HG02852 (cell line): ENCODE data around the gene C19orf53.

Experiments used
- ATAC-seq: cut with Tn5 transposase; IDR thresholded peaks from one replicate; pipeline ENCODE4 v1.9.1; 2021; ENCODE audit warnings: mild to moderate bottlenecking, moderate library complexity; ENCODE audit not compliant: unreplicated experiment

The C19orf53 gene

DNA sequence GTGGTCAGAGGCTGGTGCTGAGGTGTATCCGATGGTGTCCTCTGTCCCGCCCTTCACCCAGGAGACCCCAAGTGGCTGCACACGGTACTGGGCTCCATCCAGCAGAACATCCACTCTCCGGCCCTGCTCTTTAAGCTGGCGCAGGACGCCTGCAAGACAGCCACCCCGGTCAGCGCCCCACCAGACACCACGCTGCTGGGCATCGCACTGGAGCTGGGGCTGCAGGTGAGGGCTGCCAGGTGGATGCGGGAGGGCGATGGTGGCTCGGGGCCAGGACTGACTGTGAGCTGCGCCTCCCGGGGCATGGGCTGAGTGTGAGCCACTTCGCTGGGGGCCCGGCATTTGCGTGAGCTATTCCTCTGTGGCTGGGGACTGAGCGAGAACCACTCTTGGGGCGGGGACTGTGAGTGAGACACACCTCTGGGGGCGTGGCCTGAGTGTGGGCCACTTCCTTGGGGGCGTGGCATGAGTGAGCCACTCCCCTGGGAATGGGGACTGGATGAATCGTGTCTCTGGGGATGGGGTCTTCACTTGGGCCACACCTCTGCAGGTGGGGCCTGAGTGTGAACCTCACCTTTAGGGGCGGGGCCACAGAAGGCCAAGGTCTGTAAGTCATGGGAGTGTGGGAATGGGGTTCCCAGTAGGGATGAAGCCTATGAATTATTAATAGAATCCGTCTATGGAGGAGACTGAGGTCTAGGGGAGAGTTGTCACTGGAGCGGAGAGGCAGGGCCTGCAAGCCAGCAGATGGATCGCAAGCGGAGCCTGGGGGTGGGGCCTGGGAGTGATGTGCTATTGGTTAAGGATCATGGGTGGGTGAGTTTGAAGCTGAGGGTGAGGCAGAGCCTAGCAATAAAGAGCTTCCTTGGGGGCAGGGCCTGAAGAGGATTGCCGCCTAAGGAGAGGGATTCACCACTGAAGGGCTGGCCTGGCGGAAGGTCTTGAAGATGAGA is 51.5 kb downstream of the C19orf53 start:
- ATAC-seq = no peak

DNA sequence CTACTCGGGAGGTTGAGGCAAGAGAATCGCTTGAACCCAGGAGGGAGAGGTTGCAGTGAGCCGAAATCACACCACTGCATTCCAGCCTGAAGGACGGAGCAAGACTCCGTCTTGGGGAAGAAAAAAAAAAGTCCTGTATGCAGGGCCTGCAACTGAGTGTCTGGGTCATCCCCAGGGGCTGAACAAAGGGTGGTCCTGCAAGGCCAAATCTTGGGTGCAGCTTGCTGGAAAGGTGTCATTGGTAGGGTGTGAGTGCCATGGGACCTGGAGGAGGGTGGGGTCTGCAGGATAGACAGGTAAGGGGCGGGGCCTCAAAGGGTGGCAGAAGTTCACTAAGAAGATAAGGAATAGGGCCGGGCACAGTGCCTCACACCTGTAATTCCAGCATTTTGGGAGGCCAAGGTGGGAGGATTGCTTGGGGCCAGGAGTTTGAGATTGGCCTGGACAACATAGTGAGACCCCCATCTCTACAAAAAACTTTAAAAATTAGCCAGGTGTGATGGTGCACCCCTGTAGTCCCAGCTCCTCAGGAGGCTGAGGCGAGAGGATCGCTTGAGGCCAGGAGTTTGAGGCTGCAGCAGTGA is 52.5 kb downstream of the C19orf53 start:
- no peak for ATAC-seq

DNA sequence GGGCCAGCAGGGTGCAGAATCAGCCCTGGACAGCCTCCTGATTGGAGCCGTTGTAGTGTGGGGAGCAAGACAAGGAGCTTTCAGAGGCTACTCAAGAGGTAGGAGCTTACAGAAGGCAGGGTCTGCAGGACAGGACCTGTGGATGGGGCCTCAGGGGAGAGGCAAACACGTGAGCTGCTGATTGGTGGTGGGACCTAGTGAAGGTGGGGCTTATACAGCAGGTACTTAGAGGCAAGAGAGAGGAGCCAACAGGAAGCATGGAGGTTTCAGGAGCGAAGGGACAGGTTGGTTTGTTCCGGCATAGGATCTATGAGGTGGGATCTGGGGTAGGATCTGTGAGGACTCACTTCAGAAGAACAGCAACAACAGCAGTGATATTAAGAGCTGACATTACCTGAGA is 53.4 kb downstream of the C19orf53 start:
- ATAC-seq = no peak
